ENCODE data around the gene EEF1AKMT2.
"Not testable (repeated sequence)": the region's sequence is repeated elsewhere in the genome, so short reads cannot be mapped to it uniquely, and the experiment has no call there.

The EEF1AKMT2 gene

DNA sequence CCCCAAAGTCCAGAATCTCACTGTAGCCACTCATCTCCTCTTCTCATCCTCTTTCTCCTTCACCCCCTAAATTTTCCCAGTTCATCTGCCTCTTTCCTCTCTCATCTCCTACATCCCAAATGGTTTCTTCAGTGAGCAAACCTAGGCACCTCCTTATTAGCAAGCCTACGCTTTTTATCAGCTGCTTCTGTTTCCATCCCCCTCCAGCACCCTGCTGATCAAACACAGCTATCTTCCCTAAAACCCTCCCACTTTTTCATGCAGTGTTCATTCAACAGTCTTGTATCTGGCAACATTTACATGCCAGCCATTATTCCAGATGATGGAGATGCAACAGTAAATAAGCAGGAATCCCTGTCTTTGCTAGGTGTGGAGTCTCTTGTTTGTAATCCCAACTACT is 6.7 kb upstream of the EEF1AKMT2 start:
- TF ChIP-seq POLR2A (IDR thresholded peaks at IDR 0.05; ENCODE audit: low read depth, low read length), result no peak
- FAIRE-seq, result no peak
- no peak for DNase-seq (ENCODE audit: insufficient read length, low spot score)

DNA sequence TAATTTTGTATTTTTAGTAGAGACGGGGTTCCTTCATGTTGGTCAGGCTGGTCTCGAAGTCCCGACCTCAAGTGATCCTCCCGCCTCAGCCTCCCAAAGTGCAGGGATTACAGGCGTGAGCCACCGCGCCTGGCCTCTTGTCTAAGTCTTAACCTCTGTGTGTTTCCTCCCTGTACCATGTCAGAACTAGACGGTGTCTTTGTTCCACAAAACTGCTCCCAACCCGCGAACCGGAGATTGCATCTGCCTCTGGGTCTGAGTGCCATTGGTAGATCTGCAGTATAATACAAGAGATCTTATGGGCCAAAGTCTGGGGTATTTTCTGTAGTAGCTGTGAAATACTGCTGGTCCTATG is 1.3 kb upstream of the EEF1AKMT2 start:
- FAIRE-seq, result no peak

DNA sequence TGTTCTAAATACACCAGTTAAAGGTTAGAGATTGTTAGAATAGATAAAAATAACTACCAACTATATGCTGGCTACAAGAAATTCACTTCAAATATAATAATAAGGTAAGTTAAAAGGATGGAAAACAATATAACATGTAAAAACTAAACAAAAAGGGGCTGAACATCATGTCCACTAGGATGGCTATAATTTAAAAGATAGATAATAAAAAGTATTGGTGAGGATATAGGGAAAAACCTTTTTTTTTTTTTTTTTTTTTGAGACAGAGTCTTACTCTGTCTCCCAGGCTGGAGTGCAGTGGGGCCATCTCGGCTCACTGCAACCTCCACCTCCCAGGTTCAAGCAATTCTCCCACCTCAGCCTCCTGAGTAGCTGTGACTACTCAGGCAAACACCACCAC is 8.8 kb downstream of the EEF1AKMT2 start:
- not testable (repeated sequence) for FAIRE-seq

More for the DNA sequence above, 1.3 kb upstream of the EEF1AKMT2 start:
- DNase-seq (ENCODE audit: insufficient read length, low spot score), result no peak
- TF ChIP-seq POLR2A (IDR thresholded peaks at IDR 0.05; ENCODE audit: low read depth, low read length), result no peak

DNA sequence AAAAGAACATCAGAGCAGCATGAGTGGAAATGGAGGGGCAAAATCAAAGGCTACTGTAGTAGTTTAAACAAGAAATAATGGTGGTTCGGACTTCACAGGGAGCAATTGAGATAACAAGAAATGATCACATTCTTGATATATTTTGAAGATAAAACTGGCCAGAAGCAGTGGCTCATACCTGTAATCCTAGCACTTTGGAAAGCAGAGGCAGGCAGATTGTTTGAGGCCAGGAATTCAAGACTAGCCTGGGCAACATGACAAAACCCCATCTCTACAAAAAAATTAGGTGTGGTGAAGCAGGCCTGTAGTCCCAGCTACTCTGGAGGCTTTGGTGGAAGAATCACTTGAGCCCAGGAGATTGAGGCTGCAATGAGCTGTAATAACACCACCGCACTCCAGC is 22.9 kb downstream of the EEF1AKMT2 start:
- TF ChIP-seq POLR2A (IDR thresholded peaks at IDR 0.05; ENCODE audit: low read depth, low read length), result no peak
- DNase-seq (ENCODE audit: insufficient read length, low spot score) (no peak), FAIRE-seq (no peak)

More for the DNA sequence above, 8.8 kb downstream of the EEF1AKMT2 start:
- not testable (repeated sequence) for DNase-seq (ENCODE audit: insufficient read length, low spot score)

DNA sequence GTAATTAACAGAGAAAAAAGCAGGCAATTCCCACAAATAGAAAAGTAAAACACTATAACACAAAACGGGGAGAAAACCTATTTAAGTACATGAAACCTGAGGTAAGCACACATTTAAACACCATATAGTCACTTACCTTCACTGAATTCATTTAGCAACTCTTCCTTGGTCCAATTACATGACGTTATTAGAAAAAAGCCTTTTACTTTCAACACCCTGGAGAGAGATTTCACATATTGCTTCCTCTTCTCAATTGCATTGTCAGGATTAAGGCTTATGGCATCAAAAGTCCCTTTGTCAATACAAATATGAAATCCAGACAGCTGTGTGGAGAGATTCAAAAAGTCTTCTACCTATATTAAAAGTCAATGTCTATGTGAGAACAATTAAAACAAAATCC is 26.4 kb downstream of the EEF1AKMT2 start:
- FAIRE-seq, result no peak
- no peak for DNase-seq (ENCODE audit: insufficient read length, low spot score)
- TF ChIP-seq POLR2A (IDR thresholded peaks at IDR 0.05; ENCODE audit: low read depth, low read length), result no peak

DNA sequence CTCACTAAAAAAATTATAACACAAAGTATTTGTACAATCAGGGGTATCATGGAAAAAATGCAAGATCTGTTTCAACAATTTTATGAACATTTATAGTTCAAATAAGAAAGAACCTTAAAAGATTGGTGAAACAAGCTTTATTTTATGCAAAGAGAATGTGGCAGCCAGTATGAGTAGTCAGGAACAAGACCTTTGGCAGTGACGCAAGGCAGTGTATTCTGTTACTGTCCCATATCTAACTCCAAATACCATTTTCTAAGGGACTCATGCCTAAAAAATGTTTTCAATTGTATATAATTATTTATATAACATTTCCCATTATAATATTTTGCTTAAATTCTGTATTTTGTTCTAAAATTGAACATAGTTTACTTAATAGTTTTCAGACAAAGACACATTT is 28.4 kb downstream of the EEF1AKMT2 start:
- TF ChIP-seq POLR2A (IDR thresholded peaks at IDR 0.05; ENCODE audit: low read depth, low read length), result no peak
- FAIRE-seq (no peak), DNase-seq (ENCODE audit: insufficient read length, low spot score) (no peak)

DNA sequence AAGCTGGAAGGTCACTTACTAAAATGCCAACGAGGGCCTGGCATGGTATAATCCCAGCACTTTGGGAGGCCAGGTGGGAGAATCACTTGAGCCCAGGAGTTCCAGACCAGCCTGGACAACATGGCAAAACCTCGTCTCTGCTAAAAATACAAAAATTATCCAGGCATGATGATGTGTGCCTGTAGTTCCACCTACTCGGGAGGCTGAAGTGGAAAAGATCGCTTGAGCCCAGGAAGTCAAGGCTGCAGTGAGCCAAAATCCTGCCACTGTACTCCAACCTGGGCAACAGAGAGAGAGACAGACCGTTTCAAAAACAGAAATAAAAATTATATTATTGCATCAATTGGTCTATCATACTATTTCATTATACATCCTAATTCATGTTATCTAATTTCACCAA is 29.4 kb downstream of the EEF1AKMT2 start:
- no peak for TF ChIP-seq POLR2A (IDR thresholded peaks at IDR 0.05; ENCODE audit: low read depth, low read length)
- no peak for FAIRE-seq
- no peak for DNase-seq (ENCODE audit: insufficient read length, low spot score)

DNA sequence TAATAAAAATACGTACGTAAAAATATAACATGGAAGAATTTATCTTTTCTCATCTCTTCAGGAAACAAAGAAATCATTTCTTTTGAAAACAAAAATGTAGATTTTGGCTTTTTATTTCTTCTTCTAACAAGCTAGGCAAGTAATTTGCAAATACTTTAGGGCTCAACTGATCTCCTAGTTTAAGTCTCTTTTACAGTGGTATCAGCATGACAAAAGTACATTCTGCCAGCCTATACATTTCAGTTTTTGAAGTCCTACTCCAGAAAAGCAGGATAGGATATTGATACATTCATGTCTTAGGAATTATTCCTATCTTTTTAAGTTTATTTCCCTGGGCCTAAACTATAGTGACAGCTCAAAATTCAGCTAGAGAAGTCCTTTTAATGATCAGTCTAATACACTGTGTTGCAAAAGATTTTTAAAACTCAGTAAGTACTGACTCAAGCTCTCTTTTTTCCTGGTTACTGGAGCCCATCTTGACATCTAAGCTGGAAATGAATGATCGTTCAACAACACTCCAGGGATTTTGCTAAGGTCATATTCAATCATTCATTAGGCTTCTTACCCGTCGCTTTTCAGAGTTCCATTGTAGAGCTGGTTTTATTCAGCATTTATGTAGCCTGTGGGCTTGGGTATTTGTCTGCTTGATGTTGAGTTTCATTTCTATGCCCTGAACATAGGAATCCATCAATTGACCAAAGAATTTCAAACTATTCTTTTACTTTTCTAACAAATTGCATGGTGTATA is 35.4 kb downstream of the EEF1AKMT2 start:
- FAIRE-seq, result no peak
- TF ChIP-seq POLR2A (IDR thresholded peaks at IDR 0.05; ENCODE audit: low read depth, low read length), result no peak
- DNase-seq (ENCODE audit: insufficient read length, low spot score), result no peak

DNA sequence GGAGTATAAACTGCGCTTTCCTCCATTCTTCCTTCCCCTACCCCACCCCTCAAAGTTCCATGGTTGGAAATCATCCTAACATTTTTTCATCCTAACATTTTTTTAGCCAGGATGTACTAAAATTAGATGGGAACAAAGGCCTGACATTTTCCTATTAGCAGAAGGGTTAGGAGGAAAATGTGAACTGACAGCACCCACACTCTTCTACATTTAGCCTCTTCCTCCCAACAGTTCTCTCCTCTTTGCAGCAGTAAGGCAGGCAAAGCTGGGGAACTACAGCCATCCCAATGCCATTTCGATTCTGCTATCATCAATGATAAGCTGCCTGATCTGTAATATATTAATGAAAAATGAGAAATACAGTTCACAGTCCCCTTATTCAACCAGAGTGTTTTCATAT is 36.1 kb downstream of the EEF1AKMT2 start:
- no peak for DNase-seq (ENCODE audit: insufficient read length, low spot score)
- no peak for TF ChIP-seq POLR2A (IDR thresholded peaks at IDR 0.05; ENCODE audit: low read depth, low read length)
- no peak for FAIRE-seq

DNA sequence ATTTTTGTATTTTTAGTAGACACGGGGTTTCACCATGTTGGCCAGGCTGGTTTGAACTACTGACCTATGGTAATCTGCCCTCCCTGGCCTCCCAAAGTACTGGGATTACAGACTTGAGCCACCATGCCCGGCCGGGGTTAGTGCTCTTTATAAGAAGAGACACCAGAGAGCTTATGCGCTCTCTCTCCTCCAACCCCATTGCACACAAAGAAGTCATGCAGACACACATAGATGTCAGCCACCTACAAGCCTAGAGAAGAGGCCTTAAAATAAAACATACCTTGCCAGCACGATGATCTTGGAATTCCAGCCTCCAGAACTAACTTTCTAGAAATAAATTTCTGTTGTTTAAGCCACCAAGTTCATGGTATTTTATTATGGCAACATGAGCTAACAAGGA is 37.5 kb downstream of the EEF1AKMT2 start:
- TF ChIP-seq POLR2A (IDR thresholded peaks at IDR 0.05; ENCODE audit: low read depth, low read length), result no peak
- FAIRE-seq, result no peak
- DNase-seq (ENCODE audit: insufficient read length, low spot score), result no peak

DNA sequence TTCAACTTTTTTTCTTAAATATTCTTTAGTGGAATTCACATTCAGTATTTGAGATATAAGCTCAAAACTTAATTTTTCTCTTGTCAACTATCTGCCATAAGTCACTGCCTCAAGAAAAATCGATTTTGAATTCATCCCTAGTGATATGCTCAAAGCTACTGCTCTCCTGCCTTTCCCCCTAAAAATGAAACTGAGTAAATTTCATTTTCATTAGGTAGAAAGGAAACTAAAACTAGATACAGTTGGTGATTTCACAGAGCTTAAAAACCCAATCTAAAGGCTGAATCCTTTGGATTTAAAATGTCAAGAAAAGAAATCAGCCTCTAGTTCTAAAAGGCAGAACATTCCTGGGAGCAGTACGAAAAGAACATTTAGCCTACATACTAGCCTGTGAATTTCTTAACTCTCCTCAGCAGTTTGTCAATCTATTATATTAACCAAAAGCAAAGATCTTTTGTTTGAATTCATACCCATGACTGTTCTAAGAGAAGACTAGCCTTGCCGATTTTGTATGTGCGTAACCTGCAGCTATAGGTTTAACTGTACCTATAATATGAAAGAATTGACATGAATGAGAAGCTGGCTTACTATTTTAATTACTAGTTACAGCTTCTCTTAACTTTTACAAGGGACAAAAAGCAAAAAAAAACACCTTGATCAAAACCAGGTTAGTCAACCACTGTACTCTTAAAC is 42.6 kb downstream of the EEF1AKMT2 start:
- DNase-seq (ENCODE audit: insufficient read length, low spot score), result no peak
- TF ChIP-seq POLR2A (IDR thresholded peaks at IDR 0.05; ENCODE audit: low read depth, low read length), result no peak
- FAIRE-seq, result no peak

DNA sequence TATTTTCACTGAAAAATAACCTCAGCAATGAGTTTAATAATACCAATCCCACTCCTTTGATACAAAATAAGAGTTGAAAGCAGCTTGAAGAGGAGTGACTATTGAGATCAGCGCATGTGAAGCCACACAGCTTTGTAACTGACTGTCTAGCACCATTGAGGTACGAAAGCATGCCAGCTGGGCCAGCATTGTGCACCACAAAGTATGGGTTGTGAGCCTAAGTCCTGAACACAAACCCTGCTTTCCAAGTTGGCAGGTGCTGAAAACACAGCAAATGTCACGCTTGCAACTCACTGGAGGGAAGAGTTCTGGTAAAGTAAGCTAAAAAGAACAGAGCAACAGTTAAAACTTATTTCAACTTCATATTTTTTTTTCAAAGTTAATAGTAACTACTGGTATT is 43.5 kb downstream of the EEF1AKMT2 start:
- no peak for TF ChIP-seq POLR2A (IDR thresholded peaks at IDR 0.05; ENCODE audit: low read depth, low read length)
- DNase-seq (ENCODE audit: insufficient read length, low spot score) (no peak), FAIRE-seq (no peak)

DNA sequence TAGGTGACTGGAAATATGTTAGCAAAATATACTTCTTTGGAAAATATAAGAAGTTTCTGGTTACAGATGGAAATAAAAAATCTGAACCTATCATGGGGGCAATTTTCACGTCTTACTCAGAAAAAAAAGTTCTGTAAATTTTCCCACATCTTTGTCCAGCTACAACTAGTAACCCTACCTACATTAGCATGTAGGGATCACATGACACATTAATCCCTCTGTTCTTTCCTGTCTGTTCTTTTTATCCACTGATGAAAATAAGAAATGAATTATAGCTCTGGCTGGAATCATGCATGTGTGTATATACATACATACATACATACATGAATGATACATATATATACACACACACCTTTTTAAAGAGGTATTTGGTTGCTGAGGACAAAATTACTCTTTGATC is 43.9 kb downstream of the EEF1AKMT2 start:
- DNase-seq (ENCODE audit: insufficient read length, low spot score) (no peak), FAIRE-seq (no peak)
- no peak for TF ChIP-seq POLR2A (IDR thresholded peaks at IDR 0.05; ENCODE audit: low read depth, low read length)

DNA sequence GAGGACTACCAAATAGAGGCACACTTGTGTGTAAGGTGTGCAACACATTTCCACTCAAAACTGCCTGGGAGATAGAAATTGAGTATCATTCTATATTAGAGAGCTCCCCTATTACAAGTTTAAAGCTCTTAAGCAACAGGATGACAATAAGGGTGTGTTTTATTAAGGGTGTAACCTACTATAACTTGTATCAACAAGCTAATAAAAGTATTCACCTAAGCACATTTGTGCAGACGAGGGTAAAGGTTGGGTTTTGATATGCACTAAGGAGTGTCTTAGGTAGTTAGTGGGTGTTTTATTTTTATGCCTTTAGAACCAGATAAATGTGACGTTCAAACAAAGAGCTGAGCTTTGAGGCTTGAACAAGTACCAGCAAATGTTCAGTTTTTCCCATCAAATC is 44.7 kb downstream of the EEF1AKMT2 start:
- FAIRE-seq, result no peak
- no peak for TF ChIP-seq POLR2A (IDR thresholded peaks at IDR 0.05; ENCODE audit: low read depth, low read length)
- DNase-seq (ENCODE audit: insufficient read length, low spot score), result no peak

DNA sequence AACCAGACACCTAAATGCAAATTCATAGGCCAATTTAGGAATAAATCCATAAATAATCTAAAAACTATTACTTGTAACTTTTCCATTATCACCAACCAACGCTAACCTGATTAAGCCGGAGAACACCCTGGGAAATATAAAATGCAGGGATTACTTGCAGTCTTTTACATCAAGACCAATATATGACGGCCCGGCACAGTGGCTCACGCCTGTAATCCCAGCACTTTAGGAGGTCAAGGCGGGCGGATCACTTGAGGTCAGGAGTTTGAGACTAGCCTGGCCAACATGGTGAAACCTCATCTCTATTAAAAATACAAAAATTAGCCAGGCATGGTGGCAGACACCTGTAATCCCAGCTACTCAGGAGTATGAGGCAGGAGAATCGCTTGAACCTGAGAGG is 45.2 kb downstream of the EEF1AKMT2 start:
- not testable (repeated sequence) for DNase-seq (ENCODE audit: insufficient read length, low spot score); FAIRE-seq

Data from H54 (cell line).